Transverse colon (tissue), 4 donors: ENCODE data around the gene TMEM132D.

Experiments
- CTCF ChIP-seq, 5 experiments: fragments of 200-600 bp in 3 of 5; fragments of 450-650 bp in 2 of 5; sonication (generic) in 3 of 5; IDR thresholded peaks; 1 replicate in 2 of 5; 2 replicates in 3 of 5; pipeline ENCODE4 v1.5.1; 2016 to 2017; ENCODE audit warnings: antibody characterized with exemption in 5 of 5, inconsistent platforms in 3 of 5, mild to moderate bottlenecking in 2 of 5, moderate library complexity in 1 of 5
- POLR2AphosphoS5 ChIP-seq, 3 donors: sonication (generic); formaldehyde crosslinking; IDR thresholded peaks; one replicate each; pipeline ENCODE4 v1.6.1; 2016; ENCODE audit warnings: antibody characterized with exemption in 3 of 3

GRCh38 chr12:129670256-129670920, 233.4 kb downstream of the TMEM132D start:
- TF ChIP-seq CTCF (IDR thresholded peaks at IDR 0.05) = no peak
- TF ChIP-seq POLR2AphosphoS5 (IDR thresholded peaks at IDR 0.05) = no peak
